Fibroblast of skin of left biceps (primary cell): ENCODE data around the gene TRAPPC3.
"Not testable (repeated sequence)": the region's sequence is repeated elsewhere in the genome, so short reads cannot be mapped to it uniquely, and the experiment has no call there.

ENCODE experiments used
- DNase-seq, 2 experiments: peaks; one replicate each; pipeline ENCODE4 v3.0.0-alpha.2; 2013; ENCODE audit warnings: low read depth in 2 of 2

Gene TRAPPC3

GRCh38 chr1:36149237-36149972 lies at the start of gene TRAPPC3:
Gene TRAPPC3, minus strand, starts transcription at chr1:36149486. Its CDS starts 108 bp downstream, at chr1:36149378.
- peak; percentile 99 for DNase-seq

GRCh38 chr1:36198641-36199040 lies 49.4 kb upstream of the TRAPPC3 start:
- DNase-seq: no peak

- not testable (repeated sequence) for DNase-seq
Observed at GRCh38 chr1:36196805-36197204, 47.5 kb upstream of the TRAPPC3 start.

- DNase-seq: peak; percentile 64 to 67
Observed at GRCh38 chr1:36187800-36188593, 38.7 kb upstream of the TRAPPC3 start.

- DNase-seq: no peak
Observed at GRCh38 chr1:36183309-36183856, 34.1 kb upstream of the TRAPPC3 start.

GRCh38 chr1:36182734-36183133 lies 33.4 kb upstream of the TRAPPC3 start:
- DNase-seq: no peak

GRCh38 chr1:36179220-36179600 lies 29.9 kb upstream of the TRAPPC3 start:
- no peak for DNase-seq

- DNase-seq: no peak
Observed at GRCh38 chr1:36178471-36179219, 29.4 kb upstream of the TRAPPC3 start.

- DNase-seq: no peak
Observed at GRCh38 chr1:36177589-36178431, 28.5 kb upstream of the TRAPPC3 start.

GRCh38 chr1:36176106-36176949 lies 27.0 kb upstream of the TRAPPC3 start:
- no peak for DNase-seq

GRCh38 chr1:36175137-36176095 lies 26.1 kb upstream of the TRAPPC3 start:
- DNase-seq: no peak

- no peak for DNase-seq
Observed at GRCh38 chr1:36174713-36175112, 25.4 kb upstream of the TRAPPC3 start.

- DNase-seq: no peak
Observed at GRCh38 chr1:36172983-36173382, 23.7 kb upstream of the TRAPPC3 start.

- DNase-seq: no peak
Observed at GRCh38 chr1:36172017-36172747, 22.9 kb upstream of the TRAPPC3 start.

GRCh38 chr1:36170643-36171412 lies 21.5 kb upstream of the TRAPPC3 start:
- DNase-seq: no peak

- no peak for DNase-seq
Observed at GRCh38 chr1:36168514-36168913, 19.2 kb upstream of the TRAPPC3 start.
